ENCODE results near the gene KRTAP5-2. TPM values are rescaled to one million over a fixed set of nuclear protein-coding genes. Genes with fewer than 3 reads are reported as not detected.
"Not testable (repeated sequence)": the region's sequence is repeated elsewhere in the genome, so short reads cannot be mapped to it uniquely, and the experiment has no call there.

The KRTAP5-2 gene
- polyA plus RNA-seq, 2 donors: not detected

DNA sequence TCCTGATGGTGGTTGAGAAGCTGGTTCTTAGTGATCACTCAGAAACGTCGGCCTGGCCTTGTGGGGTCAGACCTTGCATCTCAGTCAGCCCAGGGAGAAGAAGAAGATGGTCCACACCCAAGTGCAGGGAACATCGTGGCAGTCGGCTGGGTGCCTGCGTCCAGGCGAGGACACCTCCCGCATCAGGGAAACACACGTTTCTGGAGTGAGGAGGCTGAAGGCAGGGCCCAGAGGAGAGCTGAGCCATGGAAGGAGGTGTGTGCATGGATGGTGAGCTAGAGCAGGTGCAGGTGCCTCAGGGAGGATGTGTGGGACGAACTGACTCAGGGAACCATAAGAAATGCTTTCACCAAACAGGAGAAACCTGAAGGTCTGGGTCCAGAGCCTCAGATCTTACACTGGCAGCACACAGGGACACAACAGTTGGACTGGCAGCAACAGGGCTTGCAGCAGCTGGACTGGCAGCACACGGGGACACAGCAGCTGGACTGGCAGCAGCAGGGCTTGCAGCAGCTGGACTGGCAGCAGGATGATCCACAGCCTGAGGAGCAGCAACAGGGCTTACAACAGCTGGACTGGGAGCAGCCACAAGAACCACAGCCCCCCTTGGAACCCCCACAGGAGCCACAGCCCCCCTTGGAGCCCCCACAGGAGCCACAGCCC, 632 bp downstream of the KRTAP5-2 start:
- Histone ChIP-seq H3K4me1 (ENCODE audit: control insufficient read depth in 2 of 2, insufficient read depth in 2 of 2, low read length in 1 of 2) (no peaks in the 10 kb centered on the region), H3K4me3 (ENCODE audit: low read depth in 1 of 2, low read length in 2 of 2) (no peak overlapping the region), H3K27ac (ENCODE audit: low read depth in 2 of 2, low read length in 1 of 2) (no peak overlapping the region), H3K9me3 (ENCODE audit: control insufficient read depth in 2 of 2, insufficient read depth in 1 of 2, low read depth in 1 of 2, low read length in 1 of 2) (no peaks in the 10 kb centered on the region), H3K36me3 (ENCODE audit: control insufficient read depth in 2 of 2, insufficient read depth in 2 of 2, low read length in 1 of 2) (no peaks in the 10 kb centered on the region), H3K27me3 (ENCODE audit: control insufficient read depth in 1 of 2, insufficient read depth in 2 of 2, low read length in 2 of 2) (no peaks in the 10 kb centered on the region)
- 77 to 80% methylated on average over 10 of the region's 10 CpGs for WGBS, 2 donors

DNA sequence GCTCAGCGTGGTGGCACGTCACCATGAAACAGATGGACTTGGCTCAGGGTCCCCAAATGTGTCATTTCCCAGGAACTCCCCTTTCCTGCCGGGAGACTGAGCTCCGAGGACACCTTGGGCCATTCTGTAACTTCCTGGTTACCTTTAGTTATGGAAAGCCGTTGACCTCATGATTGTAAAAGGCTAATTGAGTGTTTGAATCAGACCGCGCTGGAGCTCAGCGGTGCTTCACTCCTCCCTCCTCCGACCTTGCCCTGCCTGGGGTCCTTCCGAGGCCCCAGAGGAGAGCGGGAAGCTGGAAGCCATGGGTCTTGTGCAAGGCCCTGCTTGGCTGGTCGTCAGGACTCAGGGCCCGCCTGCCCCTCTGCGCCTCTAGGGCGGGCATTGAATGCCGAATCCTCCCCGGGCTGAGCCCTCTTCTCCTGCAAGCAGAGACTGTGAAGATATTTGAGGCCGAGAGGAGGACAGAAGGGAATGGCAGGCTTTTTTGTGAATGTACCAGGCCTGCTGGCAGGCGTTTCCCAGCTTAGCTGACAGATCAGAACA, 1.4 kb downstream of the KRTAP5-2 start:
- not testable (repeated sequence) for H3K27ac ChIP-seq (ENCODE audit: low read depth in 2 of 2, low read length in 1 of 2); H3K27me3 ChIP-seq (ENCODE audit: control insufficient read depth in 1 of 2, insufficient read depth in 2 of 2, low read length in 2 of 2); H3K9me3 ChIP-seq (ENCODE audit: control insufficient read depth in 2 of 2, insufficient read depth in 1 of 2, low read depth in 1 of 2, low read length in 1 of 2); H3K36me3 ChIP-seq (ENCODE audit: control insufficient read depth in 2 of 2, insufficient read depth in 2 of 2, low read length in 1 of 2); H3K4me3 ChIP-seq (ENCODE audit: low read depth in 1 of 2, low read length in 2 of 2); H3K4me1 ChIP-seq (ENCODE audit: control insufficient read depth in 2 of 2, insufficient read depth in 2 of 2, low read length in 1 of 2)
- WGBS, 2 donors: 68 to 69% methylated on average over 19 of the region's 19 CpGs

- not testable (repeated sequence) for H3K27ac ChIP-seq (ENCODE audit: low read depth in 2 of 2, low read length in 1 of 2); H3K9me3 ChIP-seq (ENCODE audit: control insufficient read depth in 2 of 2, insufficient read depth in 1 of 2, low read depth in 1 of 2, low read length in 1 of 2); H3K4me3 ChIP-seq (ENCODE audit: low read depth in 1 of 2, low read length in 2 of 2); H3K4me1 ChIP-seq (ENCODE audit: control insufficient read depth in 2 of 2, insufficient read depth in 2 of 2, low read length in 1 of 2); H3K36me3 ChIP-seq (ENCODE audit: control insufficient read depth in 2 of 2, insufficient read depth in 2 of 2, low read length in 1 of 2); H3K27me3 ChIP-seq (ENCODE audit: control insufficient read depth in 1 of 2, insufficient read depth in 2 of 2, low read length in 2 of 2)
- WGBS, 2 donors: 58 to 59% methylated on average over 11 of the region's 11 CpGs
Measured at GRCh38 chr11:1595994-1596575, 2.0 kb downstream of the KRTAP5-2 start.

GRCh38 chr11:1592628-1593027, 5.5 kb downstream of the KRTAP5-2 start:
- H3K27ac ChIP-seq (ENCODE audit: low read depth in 2 of 2, low read length in 1 of 2): no peak overlapping the region
- WGBS, 2 donors: 55 to 64% methylated on average over 9 of the region's 9 CpGs
- H3K9me3 ChIP-seq (ENCODE audit: control insufficient read depth in 2 of 2, insufficient read depth in 1 of 2, low read depth in 1 of 2, low read length in 1 of 2): no peaks in the 10 kb centered on the region
- H3K27me3 ChIP-seq (ENCODE audit: control insufficient read depth in 1 of 2, insufficient read depth in 2 of 2, low read length in 2 of 2): peaks cover 0 to 3% of the 10 kb centered on the region in 2 donors
- H3K4me3 ChIP-seq (ENCODE audit: low read depth in 1 of 2, low read length in 2 of 2): no peak overlapping the region
- H3K4me1 ChIP-seq (ENCODE audit: control insufficient read depth in 2 of 2, insufficient read depth in 2 of 2, low read length in 1 of 2): no peaks in the 10 kb centered on the region
- H3K36me3 ChIP-seq (ENCODE audit: control insufficient read depth in 2 of 2, insufficient read depth in 2 of 2, low read length in 1 of 2): no peaks in the 10 kb centered on the region

DNA sequence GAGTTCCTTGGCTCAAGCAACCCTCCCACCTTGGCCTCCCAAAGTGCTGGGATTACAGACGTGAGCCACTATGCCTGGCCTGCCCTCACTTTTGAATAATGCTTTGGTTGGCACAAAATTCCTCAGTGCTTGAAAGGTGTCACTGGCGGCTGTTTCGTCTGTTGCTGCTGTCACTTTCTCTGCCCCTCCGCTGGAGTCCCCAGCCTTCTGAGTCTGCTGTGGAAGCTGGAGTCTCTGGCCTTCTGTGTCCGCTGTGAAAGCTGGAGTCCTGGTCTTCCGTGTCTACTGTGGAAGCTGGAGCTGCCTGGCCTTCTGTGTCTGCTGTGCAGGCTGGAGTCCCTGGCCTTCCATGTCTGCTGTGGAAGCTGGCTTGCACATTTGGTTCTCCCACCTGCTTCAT, 8.1 kb downstream of the KRTAP5-2 start:
- H3K27me3 ChIP-seq (ENCODE audit: control insufficient read depth in 1 of 2, insufficient read depth in 2 of 2, low read length in 2 of 2): peaks cover 0 to 3% of the 10 kb centered on the region in 2 donors
- WGBS, 2 donors: 91 to 92% methylated on average over 6 of the region's 6 CpGs
- no peaks in the 10 kb centered on the region for H3K9me3 ChIP-seq (ENCODE audit: control insufficient read depth in 2 of 2, insufficient read depth in 1 of 2, low read depth in 1 of 2, low read length in 1 of 2)
- H3K27ac ChIP-seq (ENCODE audit: low read depth in 2 of 2, low read length in 1 of 2): no peak overlapping the region
- H3K4me1 ChIP-seq (ENCODE audit: control insufficient read depth in 2 of 2, insufficient read depth in 2 of 2, low read length in 1 of 2): no peaks in the 10 kb centered on the region
- H3K36me3 ChIP-seq (ENCODE audit: control insufficient read depth in 2 of 2, insufficient read depth in 2 of 2, low read length in 1 of 2): no peaks in the 10 kb centered on the region
- H3K4me3 ChIP-seq (ENCODE audit: low read depth in 1 of 2, low read length in 2 of 2): no peak overlapping the region

DNA sequence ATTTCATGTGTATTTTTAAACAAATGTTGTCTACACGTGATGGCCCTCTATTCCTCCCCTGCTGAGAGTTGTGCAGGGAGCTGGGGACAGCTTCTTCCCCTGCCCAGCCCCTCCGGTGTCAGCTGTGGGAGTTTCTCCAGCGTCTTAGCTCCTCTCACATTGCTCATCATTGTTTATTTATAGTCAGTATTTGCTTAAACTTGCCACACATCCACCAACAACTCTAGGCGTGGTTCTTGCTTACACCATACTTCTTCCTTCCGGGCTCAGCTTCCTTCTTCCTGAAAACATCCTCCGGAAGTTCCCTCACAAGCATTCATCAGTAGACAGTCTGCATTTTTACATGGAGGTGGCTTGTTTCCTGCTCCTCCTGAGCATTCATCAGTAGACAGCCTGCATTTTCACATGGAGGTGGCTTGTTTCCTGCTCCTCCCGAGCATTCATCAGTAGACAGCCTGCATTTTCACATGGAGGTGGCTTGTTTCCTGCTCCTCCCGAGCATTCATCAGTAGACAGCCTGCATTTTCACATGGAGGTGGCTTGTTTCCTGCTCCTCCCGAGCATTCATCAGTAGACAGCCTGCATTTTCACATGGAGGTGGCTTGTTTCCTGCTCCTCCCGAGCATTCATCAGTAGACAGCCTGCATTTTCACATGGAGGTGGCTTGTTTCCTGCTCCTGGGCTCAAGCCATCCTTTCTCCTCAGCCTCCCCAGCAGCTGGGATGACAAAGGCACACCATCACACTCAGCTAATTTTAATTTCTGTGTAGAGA, 8.7 kb downstream of the KRTAP5-2 start:
- H3K4me1 ChIP-seq (ENCODE audit: control insufficient read depth in 2 of 2, insufficient read depth in 2 of 2, low read length in 1 of 2); H3K27me3 ChIP-seq (ENCODE audit: control insufficient read depth in 1 of 2, insufficient read depth in 2 of 2, low read length in 2 of 2); H3K36me3 ChIP-seq (ENCODE audit: control insufficient read depth in 2 of 2, insufficient read depth in 2 of 2, low read length in 1 of 2); H3K27ac ChIP-seq (ENCODE audit: low read depth in 2 of 2, low read length in 1 of 2); H3K4me3 ChIP-seq (ENCODE audit: low read depth in 1 of 2, low read length in 2 of 2); H3K9me3 ChIP-seq (ENCODE audit: control insufficient read depth in 2 of 2, insufficient read depth in 1 of 2, low read depth in 1 of 2, low read length in 1 of 2): not testable (repeated sequence)
- WGBS, 2 donors: 19 to 28% methylated on average over 8 of the region's 10 CpGs

GRCh38 chr11:1586699-1587098, 11.4 kb downstream of the KRTAP5-2 start:
- WGBS, 2 donors: 72 to 78% methylated on average over 2 of the region's 2 CpGs
- no peak overlapping the region for H3K27ac ChIP-seq (ENCODE audit: low read depth in 2 of 2, low read length in 1 of 2)
- no peaks in the 10 kb centered on the region for H3K36me3 ChIP-seq (ENCODE audit: control insufficient read depth in 2 of 2, insufficient read depth in 2 of 2, low read length in 1 of 2)
- peaks cover 0 to 3% of the 10 kb centered on the region in 2 donors for H3K27me3 ChIP-seq (ENCODE audit: control insufficient read depth in 1 of 2, insufficient read depth in 2 of 2, low read length in 2 of 2)
- H3K4me3 ChIP-seq (ENCODE audit: low read depth in 1 of 2, low read length in 2 of 2): no peak overlapping the region
- no peaks in the 10 kb centered on the region for H3K4me1 ChIP-seq (ENCODE audit: control insufficient read depth in 2 of 2, insufficient read depth in 2 of 2, low read length in 1 of 2)
- no peaks in the 10 kb centered on the region for H3K9me3 ChIP-seq (ENCODE audit: control insufficient read depth in 2 of 2, insufficient read depth in 1 of 2, low read depth in 1 of 2, low read length in 1 of 2)

GRCh38 chr11:1584661-1585370, 13.3 kb downstream of the KRTAP5-2 start, which contains the start of gene KRTAP5-1:
Gene KRTAP5-1, minus strand, starts transcription at chr11:1585283. Its CDS starts 34 bp downstream, at chr11:1585249.
- not testable (repeated sequence) for H3K4me3 ChIP-seq (ENCODE audit: low read depth in 1 of 2, low read length in 2 of 2); H3K27me3 ChIP-seq (ENCODE audit: control insufficient read depth in 1 of 2, insufficient read depth in 2 of 2, low read length in 2 of 2); H3K27ac ChIP-seq (ENCODE audit: low read depth in 2 of 2, low read length in 1 of 2); H3K9me3 ChIP-seq (ENCODE audit: control insufficient read depth in 2 of 2, insufficient read depth in 1 of 2, low read depth in 1 of 2, low read length in 1 of 2); H3K36me3 ChIP-seq (ENCODE audit: control insufficient read depth in 2 of 2, insufficient read depth in 2 of 2, low read length in 1 of 2); H3K4me1 ChIP-seq (ENCODE audit: control insufficient read depth in 2 of 2, insufficient read depth in 2 of 2, low read length in 1 of 2)
- 62 to 72% methylated on average over 9 of the region's 9 CpGs for WGBS, 2 donors

- not testable (repeated sequence) for H3K4me1 ChIP-seq (ENCODE audit: control insufficient read depth in 2 of 2, insufficient read depth in 2 of 2, low read length in 1 of 2); H3K27me3 ChIP-seq (ENCODE audit: control insufficient read depth in 1 of 2, insufficient read depth in 2 of 2, low read length in 2 of 2); H3K9me3 ChIP-seq (ENCODE audit: control insufficient read depth in 2 of 2, insufficient read depth in 1 of 2, low read depth in 1 of 2, low read length in 1 of 2); H3K27ac ChIP-seq (ENCODE audit: low read depth in 2 of 2, low read length in 1 of 2); H3K36me3 ChIP-seq (ENCODE audit: control insufficient read depth in 2 of 2, insufficient read depth in 2 of 2, low read length in 1 of 2); H3K4me3 ChIP-seq (ENCODE audit: low read depth in 1 of 2, low read length in 2 of 2)
- 71 to 82% methylated on average over 2 of the region's 2 CpGs for WGBS, 2 donors
Measured at GRCh38 chr11:1582909-1583308, 15.2 kb downstream of the KRTAP5-2 start.

Measured in esophagus (tissue), 2 donors.